ENCODE measurements around the gene CCDC33.

The CCDC33 gene

DNA sequence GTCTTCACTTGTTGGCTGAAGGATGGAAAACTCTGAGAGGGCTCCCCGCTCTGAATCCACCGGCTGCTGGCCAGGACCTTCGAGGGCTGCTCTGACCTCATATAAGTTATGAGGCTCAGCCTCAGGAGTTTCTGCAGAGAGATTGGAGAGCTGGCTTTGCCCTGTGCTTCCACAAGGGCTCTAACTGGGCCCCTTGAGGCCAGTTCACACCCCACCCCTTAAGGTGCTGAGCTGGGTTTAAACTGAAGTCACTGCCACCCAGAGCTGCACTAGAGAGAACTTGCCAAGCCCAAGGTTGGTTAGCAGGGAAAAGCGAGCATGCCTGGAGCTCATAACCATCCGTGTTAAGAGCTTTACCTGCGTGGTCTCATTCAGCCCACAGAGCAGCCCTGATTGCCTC, 2.8 kb upstream of the CCDC33 start:
- DNase-seq = no peak

DNA sequence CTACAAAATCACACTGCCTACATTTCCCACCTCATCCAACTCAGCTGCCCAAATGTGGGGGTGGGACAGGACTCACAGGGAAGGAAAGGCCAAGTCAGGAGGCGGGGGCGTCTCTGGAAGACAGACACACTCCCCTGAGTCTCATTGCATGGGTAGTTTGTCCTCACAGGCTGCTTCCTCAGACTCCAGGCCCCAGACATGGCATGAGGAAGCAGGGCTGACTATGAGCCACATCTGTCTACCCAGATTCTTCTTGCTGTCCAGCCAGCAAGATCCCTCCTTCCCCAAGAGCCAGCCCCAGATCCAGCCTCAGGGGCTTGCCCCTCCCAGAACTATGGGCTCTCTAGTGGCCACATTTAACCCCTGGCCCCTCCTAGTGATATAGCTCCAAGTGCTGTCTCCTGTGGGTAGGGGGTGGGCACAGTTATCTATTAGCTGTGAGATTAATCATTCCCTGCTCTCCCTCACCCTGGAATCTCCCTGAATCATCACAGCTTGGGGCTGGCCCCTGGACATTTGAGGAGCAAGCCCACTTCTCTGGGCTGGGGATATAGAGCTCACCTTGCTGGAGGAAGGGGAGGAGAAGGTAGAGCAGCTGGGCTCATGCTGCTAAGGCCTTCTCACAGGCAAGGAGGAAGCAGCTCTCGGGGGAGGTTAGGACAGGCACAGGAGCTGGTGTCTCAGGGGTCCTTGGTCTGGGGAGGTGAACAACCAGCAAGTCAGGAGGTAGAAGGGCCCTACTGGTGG, 2.1 kb upstream of the CCDC33 start:
- no peak for DNase-seq

DNA sequence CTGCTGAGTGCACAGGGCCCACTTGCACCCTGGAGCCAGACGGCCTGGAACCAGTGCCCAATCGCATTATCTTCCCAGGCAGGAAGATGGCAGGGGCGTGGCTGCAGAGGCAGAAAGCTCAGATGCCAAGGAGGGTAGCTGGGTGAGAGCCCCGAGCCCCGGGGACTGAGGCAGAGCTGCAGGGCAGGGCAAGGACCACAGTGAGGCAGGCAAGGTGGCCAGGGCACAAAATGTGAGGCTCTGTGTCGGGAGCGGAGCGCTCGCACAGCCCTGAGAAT, 1.6 kb upstream of the CCDC33 start:
- DNase-seq = no peak

DNA sequence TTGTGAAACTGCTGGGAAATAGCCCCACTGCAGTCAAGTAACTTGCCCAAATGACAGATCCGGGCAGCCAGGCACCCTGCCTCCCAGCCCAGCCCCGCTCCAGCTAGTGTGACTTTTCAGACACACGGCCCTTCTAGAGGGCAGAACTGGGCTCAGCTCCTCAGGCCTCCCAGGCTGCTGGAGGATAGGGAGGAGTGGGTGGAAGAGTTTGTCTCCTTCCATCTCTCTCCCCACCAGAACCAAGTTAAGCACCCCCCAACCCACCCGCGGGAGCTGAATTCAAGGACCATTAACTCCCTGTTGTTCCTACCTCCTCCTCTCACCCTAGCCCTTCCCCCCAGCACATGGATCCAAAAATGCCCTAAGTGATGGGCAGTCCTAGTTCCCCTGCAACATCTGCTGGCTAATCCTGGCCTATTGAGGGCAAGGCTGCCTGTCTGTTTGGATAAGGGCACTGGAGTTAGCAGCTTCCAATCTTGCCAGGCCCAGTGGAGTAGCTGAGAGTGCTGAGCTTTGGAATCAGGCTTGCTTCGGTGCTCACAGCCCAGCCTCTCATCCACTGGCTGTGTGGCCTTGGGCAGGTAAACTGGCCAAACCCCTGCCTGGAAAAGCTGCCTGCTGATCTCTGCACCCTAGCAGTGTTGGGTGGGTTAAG, 3.1 kb downstream of the CCDC33 start:
- peak; percentile 53 for DNase-seq

DNA sequence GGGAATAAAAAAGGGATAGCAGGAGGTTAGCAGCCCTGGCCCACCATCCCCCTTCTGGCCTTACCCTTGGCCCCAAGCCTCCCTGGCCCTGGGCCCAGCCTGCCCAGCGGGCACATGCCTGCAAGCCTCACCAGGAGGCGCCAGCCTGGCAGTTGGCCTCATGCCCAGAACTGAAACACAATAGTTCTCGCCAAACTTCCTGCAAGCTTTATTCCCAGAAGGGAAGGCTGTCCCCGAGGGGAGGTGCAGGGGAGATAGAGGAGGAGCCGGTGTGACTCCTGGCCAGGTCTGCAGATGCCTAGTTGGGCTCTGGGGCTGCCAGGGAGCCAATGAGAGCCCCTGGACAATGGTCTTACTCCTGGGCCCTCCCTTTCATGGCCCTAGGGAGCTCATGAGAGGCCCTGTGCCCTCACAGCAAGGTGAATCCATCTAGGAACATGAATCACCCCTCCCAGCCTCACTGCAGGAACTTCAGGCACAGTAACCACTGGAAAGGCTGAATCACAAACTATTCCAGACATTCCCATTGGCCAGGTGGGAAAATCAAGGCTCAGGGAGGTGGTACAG, 4.0 kb downstream of the CCDC33 start:
- DNase-seq = peak; percentile 90

DNA sequence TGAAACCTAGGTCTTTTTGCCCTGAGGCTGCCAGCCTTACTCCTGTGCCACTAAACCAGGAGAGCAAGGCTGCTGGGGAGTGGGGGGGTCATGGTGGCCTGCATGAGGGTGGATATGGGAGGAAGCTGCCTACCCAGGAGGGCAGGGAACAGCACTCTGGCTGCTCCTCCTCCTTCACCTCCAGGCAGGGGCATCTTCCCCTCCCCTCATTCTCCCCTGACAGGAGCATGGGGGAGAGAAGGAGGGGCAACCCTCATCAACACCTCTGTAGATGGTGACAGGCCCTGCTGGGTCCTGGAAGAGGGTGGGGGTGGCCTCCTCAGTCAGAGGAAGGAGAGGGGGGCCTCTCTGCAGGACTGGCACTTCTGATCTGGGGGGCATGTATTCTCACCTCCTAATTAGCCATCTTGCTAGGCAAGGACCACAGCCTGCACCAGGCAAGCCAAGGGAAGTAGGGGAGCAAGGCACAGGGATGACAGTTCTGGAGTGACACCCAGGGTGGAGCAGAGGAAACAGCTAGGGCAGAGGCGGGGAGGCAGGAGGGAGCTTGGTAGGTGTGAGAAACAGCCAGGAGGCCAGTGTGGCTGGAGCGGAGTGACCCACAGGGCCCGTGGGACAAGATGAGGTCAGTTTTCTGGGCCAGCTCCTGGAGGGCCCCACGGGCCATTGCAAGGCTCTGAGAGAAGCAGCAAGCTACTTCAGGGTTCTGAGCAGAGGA, 4.9 kb downstream of the CCDC33 start:
- DNase-seq = no peak

DNA sequence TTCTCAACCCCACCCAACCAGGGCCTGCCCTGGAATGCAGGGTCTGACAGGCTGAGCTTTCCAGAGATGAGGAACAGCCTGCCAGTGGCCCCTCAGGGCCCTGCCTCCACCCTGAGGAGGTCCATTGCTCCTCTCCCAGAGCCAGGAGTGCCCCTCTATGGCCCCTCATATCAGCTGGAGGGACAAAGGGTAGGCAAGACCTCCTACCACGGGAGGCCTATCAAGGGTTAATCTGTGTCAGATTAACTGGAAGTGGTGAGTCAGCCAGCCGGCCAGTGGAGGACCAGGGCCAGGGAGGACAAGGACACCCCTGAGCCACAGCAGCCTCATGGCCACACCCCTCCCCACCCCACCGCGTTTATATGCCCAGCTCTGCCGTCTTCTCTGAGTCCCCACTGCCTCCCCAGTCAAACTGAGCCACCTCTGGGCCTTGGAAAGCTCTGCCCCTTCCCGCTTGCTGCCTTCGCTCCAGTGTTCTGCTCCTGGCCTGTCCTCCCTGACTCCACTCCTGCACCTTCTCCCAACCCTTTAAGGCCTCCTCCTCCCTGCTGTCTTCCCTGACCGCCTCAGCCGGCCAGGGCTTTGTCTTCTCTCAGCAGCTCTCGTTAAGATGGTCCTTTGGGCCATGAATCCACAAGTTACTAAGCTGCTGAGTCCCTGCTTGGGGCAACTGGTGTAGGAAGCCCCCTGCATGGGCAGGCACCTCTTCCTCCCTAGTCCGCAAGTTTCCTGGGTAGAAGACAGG, 6.5 kb downstream of the CCDC33 start:
- no peak for DNase-seq

DNA sequence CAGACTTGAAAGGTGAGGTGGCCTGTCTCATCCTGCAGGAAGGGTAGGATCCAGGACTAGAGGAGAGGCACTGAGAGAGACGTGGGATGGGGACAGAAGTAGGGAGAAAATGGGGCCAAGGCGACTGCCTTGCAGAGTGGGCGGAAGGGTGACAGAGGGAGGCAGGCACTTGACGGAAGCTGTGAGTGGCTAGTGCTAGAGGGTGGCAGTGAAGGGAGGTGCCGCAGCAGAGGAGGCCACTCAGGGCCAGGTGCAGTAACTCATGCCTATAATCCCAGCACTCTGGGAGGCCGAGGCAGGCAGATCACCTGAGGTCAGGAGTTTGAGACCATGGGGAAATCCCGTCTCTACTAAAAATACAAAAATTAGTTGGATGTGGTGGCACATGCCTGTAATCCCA, 7.3 kb downstream of the CCDC33 start:
- DNase-seq = peak; percentile 41

DNA sequence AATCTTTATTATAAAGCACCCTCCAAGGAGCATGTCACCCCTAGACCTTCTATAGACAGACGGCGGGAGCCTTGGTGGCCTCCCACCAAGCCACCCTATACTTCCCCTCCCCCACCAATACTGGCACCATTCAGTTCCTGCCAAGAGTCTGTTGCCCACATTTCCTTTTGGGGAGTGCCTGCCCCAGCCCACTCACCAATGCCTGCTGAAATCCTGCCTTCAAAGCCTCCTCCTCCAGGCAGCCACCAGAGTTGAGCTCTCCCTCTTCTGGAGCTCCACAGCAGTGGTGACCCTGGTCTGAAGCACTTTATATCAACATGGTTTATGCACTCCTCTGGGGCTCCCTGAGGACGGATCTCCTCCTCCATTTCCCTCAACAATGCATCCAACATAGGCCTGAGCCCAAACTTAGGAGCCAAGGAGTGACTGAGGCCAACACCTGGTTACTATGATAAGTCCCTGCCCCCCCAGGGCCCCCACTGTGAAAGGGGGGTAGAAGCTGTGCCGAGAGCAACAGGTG, 8.8 kb downstream of the CCDC33 start:
- DNase-seq = no peak

DNA sequence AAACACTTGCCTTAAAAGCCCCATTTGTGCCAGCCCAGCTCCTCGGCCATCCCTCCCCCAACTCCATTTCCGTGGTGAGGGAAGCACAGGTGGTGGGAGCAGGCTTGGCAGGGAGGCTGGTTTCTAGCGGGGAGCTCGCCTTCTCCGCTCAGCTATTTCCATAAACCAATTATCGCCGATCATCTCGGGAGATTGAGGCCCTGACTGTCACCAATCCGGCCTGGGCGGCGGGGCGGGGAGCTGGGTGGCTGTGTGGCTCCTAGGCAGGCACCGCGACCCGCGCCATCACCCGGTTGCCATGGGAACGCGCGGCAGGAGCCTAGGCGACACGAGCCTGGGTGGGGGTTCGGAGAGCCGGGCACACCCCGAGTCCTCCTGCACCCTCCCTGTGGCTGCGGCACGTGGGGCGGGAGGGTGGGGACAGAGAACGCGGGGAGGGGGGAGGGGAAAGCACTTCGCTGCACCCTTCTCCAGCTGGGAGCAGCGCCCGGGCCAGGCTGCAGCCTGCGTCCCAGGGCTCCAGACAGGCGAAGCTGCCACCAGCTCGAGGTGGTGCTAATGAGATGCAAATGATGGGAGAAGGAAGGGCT, 9.3 kb downstream of the CCDC33 start:
- DNase-seq = peak; percentile 81

DNA sequence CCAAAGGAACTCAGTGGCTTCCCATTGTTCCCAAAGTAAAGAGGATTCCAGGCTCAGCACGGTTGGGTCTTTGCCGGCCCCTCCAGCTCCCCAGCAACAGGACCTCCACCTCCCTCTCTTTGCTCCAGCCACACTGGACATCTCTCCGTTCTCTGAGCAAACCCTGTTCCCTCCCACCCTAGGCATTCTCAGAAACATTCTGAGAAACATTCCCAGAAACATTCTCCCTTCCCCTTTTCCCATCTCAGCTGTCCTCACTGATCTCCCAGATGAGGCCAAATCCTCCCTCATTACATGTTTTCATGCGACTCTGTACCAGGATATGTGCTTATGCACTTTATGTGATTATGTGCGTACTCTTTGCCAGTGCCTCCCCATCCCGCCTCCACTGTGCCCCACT, 14.1 kb downstream of the CCDC33 start:
- no peak for DNase-seq

DNA sequence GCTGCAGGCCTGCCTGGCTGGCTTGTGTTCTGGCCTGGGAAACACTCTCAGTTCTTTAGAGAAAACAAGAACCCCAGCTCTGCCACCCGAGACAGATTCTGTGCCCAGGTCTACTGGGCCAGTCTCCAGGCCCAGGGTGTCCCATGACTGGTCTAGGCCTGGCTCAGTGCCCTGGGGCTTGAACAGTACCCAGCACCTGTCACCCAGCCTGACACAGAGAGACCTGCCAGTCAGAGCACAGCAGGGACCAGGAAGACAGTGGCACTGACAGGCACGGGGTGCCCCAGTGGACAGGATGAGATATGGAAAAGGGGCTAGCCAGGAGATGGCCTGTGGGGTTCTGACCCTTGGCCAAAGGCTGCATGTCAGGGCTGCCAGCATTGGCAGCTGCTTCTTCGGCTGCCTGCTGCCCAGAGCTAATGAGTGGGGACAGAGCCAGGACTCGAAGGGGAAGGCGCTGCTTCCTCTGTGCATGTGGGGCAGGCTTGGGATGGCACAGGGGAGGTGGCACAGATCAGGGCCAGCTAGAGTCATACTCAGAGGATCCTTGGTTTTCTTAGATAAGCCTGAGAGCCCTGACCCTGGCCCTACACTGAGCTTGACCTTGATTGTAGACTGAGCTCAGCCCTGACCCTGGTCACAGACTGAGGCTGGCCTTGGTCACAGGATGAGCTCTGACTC, 15.1 kb downstream of the CCDC33 start:
- DNase-seq = no peak

DNA sequence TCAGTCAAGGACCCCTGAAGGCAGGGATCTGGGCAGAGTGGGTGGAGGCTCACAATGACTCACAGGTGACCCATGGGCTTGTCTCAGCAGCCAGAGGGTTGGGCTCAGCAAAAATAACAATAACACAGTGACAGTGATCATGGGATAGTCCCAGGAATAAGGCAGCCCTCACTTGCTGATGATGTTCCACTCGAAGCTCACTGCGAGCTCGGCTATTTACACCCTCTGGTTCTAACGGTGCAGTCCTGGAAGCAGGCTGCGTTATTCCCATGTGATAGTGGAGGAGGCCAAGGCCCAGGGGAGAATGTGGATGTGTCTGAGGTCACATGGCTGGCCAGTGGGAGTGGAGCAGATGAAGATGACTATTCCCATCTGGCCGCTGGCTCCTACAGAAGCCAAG, 16.2 kb downstream of the CCDC33 start:
- no peak for DNase-seq

DNA sequence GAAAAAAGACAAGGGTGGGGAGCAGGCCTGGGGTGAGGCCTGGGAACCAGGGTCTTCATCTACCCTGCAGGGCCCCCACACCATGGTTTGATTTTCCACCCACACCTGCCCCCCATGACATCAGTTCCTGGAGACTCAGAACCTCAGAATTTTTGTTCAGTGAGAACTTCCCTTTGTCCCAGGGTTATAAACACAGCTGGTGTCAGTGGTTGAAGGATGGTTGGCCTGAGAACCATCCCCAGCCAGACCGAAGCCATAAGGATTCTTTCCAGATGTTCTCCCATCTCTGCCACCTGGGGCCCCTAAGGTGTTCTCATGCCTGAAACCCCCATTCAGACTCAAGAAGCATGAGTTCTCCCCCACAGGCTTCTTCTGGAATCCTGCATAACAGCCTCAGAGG, 16.6 kb downstream of the CCDC33 start:
- DNase-seq = no peak

DNA sequence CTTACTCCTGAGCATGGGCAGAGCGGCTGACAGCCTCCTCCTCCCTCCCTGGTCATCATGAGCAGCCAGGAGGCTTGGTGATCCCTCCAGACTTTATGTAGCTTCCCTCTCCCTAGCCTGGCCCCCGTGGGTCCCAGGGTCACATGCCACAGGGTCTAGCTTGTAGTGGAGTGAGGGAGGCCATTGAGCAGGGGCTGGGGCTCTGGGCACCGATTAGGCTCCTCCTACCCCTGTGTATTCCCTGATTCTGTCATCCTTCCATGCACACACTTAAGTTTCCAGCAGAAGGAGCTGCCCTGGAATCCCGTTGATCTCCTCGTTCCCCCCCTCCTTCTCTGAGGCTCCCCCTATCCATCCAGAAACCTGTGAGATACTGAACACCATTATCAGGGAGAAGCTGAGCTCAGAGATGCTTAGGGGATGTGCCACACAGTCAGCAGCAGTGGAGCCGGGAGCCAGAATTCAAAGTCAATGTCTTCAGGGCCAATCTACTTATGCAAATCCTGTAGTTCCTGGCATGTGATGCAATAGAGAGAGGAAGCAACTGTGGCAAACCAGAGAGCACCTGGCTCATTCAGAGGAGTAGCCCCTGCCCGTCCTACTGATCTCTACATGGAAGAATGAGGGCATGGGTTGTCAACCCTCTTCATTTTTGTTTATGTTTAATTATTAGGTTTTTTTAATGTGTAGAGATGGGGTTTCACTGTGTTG, 17.2 kb downstream of the CCDC33 start:
- no peak for DNase-seq

DNA sequence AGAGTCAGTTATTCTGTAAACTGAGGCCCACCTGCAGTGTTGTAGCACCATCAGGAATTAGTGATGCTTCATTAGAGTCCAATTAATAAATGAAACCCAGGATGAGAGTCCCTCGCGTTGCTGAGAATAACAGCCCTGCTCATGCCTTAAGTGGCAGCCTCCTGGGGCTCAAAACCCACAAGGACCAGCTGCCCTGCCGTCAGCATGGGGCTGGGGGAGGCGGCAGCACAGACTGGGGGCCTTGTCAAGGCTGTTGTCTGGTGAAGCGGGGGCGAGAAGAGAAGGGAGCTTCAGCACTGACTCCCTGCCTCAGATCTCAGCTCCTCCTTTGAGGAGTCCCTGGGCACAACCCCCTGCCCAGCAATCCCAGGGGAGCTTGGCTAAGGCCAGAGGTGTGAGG, 21.0 kb downstream of the CCDC33 start:
- DNase-seq = peak; percentile 54

DNA sequence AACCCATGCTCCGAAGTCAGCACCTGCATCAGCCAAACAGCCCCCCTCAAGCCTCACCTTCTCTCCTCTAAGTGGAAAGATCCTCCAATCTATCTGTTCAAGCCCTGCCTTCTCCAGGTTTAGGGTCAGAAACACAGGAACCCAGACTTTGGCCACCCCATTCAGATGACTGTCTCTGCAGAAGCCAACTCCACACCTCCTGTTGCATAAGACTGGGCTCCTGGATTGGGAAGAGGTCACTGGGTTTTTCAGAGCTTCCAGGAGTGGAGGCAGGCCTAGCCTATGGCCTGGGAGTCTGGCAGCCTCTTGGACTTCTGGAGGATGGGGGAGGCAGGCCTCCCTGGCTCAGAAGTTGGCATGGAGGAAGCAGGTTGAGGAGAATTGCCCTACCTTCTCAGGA, 21.5 kb downstream of the CCDC33 start:
- no peak for DNase-seq

DNA sequence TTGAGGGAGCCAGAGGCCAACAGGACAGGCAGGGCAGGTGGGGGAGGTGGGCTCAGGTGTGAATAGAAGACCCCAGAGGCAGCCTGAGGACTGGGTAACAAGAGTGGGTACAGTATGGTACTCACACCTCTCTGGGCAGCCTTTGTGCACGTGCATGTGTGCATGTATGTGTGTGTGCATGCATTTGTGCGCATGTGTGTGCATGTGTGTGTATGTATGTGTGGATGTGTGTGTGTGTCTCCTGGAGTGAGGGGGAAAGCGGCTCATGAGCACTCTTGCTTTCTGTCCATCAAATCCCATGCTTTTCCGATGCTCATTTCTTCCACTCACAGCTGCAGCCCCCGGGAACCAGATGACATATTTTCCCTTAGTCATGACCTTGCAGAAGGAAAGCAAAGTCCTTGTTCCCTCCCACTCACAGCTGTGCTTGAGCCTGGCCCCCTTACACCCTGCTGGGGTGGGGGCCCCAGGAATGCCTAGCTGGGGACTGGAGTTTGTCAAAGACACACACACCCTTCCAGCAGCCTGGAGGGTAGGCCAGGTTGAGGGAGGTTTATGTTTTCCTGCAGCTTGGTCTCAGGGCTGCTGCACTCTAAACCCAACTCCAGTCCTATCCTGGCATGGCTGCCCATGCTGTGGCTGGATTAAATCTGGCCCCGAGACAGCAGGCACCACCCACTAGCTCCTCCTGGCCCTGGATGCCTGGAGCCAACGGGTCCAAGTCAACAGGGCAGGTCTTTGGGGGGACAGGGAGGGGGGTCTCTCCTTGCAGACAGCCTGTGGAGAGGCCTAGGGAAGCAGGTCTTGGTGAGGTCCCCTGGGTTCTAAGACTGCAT, 22.5 kb downstream of the CCDC33 start:
- DNase-seq = no peak

DNA sequence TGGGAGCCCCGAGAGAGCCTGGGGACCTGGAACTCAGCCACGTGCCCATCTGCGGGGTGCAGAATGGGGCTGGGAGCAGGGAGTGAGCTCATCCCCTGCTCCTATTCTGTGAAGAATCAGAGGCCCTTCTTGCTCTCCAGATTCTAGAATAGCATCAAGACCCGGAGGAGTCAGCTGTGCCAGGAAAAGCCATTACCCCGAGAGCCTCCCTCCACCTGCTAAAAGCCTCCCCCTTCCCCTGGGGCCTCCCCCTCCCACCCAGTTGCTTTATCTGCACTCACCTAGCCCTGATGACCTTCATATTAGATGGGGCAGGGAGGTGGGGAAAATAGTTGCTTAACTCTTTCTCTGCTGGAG, 23.1 kb downstream of the CCDC33 start:
- peak; percentile 63 for DNase-seq

DNA sequence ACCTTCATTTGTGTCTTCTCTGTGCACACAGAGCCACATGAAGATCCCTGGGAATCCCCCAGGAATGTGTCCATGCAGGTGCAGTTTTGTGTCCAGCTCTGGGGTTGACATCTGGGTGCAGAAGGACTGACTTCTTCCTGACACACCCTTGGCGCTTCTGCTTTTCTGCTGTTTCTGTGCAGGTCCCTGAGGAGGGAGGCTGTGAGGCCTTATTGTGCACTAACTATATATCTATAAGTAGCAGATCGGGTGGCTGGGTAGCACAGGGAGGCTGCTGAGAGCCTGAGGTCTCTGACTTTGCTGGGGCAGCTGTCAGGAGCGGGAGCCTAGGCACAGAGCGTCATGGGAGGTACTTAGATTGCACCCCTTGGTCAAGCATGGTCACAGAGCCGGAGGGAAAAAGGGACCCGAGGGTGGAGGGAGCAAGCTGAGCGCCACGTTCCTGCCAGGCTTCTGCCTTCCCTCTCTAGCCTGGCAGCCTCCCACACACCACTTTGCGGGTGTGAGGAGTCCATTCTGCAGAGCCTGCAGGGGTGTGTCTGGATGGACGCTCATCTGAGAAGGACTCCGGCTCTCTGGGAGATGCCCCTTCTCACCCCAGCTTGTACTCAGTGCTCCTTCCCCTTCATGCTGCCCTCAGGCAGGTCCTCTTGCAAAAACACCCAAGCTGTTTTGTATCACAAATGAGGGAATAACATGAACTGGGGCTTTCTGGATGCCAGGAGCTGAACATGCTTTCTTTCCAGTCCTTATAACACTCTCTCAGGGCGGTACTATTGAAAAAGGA, 23.9 kb downstream of the CCDC33 start:
- no peak for DNase-seq
